Upper lobe of left lung (tissue), 4 donors: ENCODE data around the gene GSTO2.

Experiments used
- EP300 ChIP-seq, 4 donors: sonication (generic); formaldehyde crosslinking; IDR thresholded peaks; one replicate each; pipeline ENCODE4 v1.5.1; 2017; ENCODE audit warnings: antibody characterized with exemption in 4 of 4, control low read depth in 2 of 4
- POLR2A ChIP-seq, 4 donors: fragments of 450-650 bp; IDR thresholded peaks; one replicate each; pipeline ENCODE4 v1.5.1; 2016 to 2017; ENCODE audit warnings: antibody characterized with exemption in 4 of 4, mild to moderate bottlenecking in 2 of 4
- POLR2AphosphoS5 ChIP-seq, 2 donors: sonication (generic); formaldehyde crosslinking; IDR thresholded peaks; one replicate each; pipeline ENCODE4 v1.5.1; 2017; ENCODE audit warnings: antibody characterized with exemption in 2 of 2
- TF ChIP-seq, protein P1 (sequence below), 6 experiments: fragments of 450-650 bp in 4 of 6; fragments of 200-600 bp in 2 of 6; sonication (generic) in 2 of 6; IDR thresholded peaks; one replicate each; pipeline ENCODE4 v1.5.1; 2016 to 2019; ENCODE audit warnings: antibody characterized with exemption in 6 of 6

DNA sequence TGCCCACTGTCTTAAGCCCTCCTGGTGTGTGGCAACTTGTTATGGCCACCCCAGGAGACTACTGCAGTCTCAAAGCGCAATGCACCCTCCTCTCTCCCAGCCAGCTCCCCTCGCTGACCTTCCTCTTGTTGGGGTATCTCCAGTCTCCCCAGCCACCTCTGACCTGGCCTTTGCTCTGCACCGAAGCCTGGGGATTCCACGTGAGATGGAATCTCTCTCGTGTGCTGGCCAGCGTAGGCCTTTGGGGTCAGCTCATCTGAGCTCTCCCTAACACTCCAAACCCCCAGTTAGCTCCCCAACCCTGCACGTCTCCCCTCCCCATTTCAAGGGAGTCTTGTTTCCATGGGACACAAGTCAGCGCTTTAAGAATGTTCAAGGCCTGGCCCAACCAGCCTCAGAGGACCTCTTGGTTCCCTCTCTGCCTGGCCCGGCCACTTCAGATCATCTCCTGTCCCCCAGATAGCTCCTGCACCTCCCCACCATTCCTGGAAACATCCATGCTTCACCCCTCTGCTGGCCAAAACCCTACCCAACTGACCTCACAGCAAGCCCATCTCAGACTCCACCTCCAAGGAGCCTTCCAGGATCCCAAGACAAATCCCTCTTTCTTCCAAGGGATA is 58.1 kb downstream of the GSTO2 start:
- TF ChIP-seq, protein P1, sequence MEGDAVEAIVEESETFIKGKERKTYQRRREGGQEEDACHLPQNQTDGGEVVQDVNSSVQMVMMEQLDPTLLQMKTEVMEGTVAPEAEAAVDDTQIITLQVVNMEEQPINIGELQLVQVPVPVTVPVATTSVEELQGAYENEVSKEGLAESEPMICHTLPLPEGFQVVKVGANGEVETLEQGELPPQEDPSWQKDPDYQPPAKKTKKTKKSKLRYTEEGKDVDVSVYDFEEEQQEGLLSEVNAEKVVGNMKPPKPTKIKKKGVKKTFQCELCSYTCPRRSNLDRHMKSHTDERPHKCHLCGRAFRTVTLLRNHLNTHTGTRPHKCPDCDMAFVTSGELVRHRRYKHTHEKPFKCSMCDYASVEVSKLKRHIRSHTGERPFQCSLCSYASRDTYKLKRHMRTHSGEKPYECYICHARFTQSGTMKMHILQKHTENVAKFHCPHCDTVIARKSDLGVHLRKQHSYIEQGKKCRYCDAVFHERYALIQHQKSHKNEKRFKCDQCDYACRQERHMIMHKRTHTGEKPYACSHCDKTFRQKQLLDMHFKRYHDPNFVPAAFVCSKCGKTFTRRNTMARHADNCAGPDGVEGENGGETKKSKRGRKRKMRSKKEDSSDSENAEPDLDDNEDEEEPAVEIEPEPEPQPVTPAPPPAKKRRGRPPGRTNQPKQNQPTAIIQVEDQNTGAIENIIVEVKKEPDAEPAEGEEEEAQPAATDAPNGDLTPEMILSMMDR (IDR thresholded peaks at IDR 0.05) = no peak
- TF ChIP-seq POLR2A (IDR thresholded peaks at IDR 0.05) = no peak
- no peak for TF ChIP-seq POLR2AphosphoS5 (IDR thresholded peaks at IDR 0.05)
- TF ChIP-seq EP300 (IDR thresholded peaks at IDR 0.05) = no peak
